Measurements from ENCODE around the gene ATG5. TPM values are rescaled to one million over a fixed set of nuclear protein-coding genes. Genes with fewer than 3 reads are reported as not detected.

The ATG5 gene
- total RNA-seq, 1 donor from 2014 or later: 25.5 TPM

- TF ChIP-seq, protein P1, sequence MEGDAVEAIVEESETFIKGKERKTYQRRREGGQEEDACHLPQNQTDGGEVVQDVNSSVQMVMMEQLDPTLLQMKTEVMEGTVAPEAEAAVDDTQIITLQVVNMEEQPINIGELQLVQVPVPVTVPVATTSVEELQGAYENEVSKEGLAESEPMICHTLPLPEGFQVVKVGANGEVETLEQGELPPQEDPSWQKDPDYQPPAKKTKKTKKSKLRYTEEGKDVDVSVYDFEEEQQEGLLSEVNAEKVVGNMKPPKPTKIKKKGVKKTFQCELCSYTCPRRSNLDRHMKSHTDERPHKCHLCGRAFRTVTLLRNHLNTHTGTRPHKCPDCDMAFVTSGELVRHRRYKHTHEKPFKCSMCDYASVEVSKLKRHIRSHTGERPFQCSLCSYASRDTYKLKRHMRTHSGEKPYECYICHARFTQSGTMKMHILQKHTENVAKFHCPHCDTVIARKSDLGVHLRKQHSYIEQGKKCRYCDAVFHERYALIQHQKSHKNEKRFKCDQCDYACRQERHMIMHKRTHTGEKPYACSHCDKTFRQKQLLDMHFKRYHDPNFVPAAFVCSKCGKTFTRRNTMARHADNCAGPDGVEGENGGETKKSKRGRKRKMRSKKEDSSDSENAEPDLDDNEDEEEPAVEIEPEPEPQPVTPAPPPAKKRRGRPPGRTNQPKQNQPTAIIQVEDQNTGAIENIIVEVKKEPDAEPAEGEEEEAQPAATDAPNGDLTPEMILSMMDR (conservative IDR thresholded peaks at IDR 0.05; ENCODE audit: low read depth, low read length): no peak
- no peak for DNase-seq (ENCODE audit: low read depth)
- no peak overlapping the region for H3K4me3 ChIP-seq (ENCODE audit: low read depth, low read length)
These were observed 113.0 kb downstream of the ATG5 start for GRCh38 chr6:106212576-106212975.

DNA sequence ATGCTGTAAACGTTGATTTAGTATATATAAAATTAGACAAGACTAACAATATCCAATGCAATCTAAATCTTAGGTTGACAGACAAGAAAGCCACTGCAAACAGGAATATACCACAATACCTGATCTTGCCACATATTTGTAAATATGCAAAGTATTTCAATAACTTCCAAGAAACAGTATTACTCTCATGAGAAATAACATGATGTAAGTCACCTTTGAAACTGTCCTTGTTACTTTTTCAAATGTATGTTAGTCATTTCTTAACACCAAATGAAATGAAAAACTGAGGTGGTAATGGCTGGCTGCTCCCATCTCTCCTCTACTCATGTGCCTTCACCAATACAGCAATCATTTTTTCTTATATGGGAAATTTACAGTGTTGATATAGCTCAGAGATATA is 118.7 kb downstream of the ATG5 start:
- no peak overlapping the region for H3K4me3 ChIP-seq (ENCODE audit: low read depth, low read length)
- TF ChIP-seq, protein P1 (conservative IDR thresholded peaks at IDR 0.05; ENCODE audit: low read depth, low read length): no peak
- DNase-seq (ENCODE audit: low read depth): no peak

DNA sequence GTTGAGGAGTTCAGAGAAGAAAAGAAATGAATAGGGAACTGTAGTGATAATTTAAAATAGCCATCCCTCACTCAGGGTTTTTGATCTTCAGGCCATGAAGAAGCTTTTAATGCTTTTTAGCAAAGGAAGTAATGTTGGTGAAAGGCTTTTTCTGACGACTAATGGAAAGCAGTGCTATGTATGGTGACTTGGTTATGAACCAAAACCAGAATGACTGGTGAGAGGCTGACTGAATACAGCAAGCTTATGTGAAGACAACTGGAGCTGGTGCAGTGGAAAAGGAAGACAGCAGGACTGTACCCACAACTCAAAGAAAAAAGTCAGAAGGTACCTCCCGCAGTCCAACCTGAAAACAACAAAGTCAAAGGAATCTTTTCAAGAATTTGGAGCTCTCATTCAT is 120.6 kb downstream of the ATG5 start:
- H3K4me3 ChIP-seq (ENCODE audit: low read depth, low read length): no peak overlapping the region
- TF ChIP-seq, protein P1 (conservative IDR thresholded peaks at IDR 0.05; ENCODE audit: low read depth, low read length): no peak
- DNase-seq (ENCODE audit: low read depth): no peak

DNA sequence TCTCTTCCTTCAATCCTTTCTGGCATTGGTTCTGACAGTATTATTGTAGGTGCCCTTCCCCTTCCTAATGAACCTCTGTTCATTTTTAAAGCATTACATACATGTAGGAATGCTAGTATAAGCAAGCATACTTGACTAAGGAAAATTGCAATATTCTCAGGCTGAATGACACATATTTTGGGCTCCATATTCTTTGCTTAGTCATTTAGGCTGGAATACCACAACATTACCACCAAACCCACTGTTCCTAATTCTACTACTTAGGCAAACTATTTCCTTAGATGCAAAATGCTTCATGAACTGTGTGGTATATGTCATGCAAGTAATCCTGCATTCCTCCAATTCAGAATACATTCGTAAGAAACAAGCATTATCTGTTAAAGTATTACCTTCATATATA is 125.6 kb downstream of the ATG5 start:
- no peak for DNase-seq (ENCODE audit: low read depth)
- H3K4me3 ChIP-seq (ENCODE audit: low read depth, low read length): no peak overlapping the region
- TF ChIP-seq, protein P1 (conservative IDR thresholded peaks at IDR 0.05; ENCODE audit: low read depth, low read length): no peak

DNA sequence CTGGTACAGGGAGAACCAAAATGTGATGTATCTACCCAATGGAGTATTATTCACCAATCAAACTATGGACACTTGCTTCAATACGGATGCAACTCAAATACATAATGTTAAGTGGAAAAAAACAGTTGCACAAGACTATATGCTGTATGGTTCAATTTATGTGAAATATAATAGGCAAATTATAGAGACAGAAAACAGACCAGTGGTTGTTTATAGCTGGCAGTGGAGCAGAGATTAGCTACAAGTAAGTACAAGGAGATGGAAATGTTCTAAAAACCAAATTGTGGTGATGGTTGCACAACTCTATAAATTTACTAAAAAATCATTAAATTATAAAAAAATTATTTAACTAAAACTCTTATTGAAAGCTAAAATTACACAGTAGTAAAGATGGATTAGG is 126.2 kb downstream of the ATG5 start:
- no peak overlapping the region for H3K4me3 ChIP-seq (ENCODE audit: low read depth, low read length)
- DNase-seq (ENCODE audit: low read depth): no peak
- TF ChIP-seq, protein P1 (conservative IDR thresholded peaks at IDR 0.05; ENCODE audit: low read depth, low read length): no peak

- TF ChIP-seq, protein P1 (conservative IDR thresholded peaks at IDR 0.05; ENCODE audit: low read depth, low read length): no peak
- no peak overlapping the region for H3K4me3 ChIP-seq (ENCODE audit: low read depth, low read length)
- DNase-seq (ENCODE audit: low read depth): no peak
These were observed 128.1 kb downstream of the ATG5 start for GRCh38 chr6:106197441-106197840.

Measured in epithelial cell of proximal tubule (primary cell).